Smooth muscle cell (in vitro differentiated cells): ENCODE measurements around the gene TRNAU1AP. TPM values are rescaled to one million over a fixed set of nuclear protein-coding genes. Genes with fewer than 3 reads are reported as not detected.
A peak's percentile ranks its signal among the peaks of the same experiment; 100 is the strongest.

Source experiments
- DNase-seq: peaks from one replicate; lab custom pipeline; 2025; ENCODE audit not compliant: unreplicated experiment; lab: John Stamatoyannopoulos, UW
- H2AFZ ChIP-seq: fragments of 200-600 bp; sonication (generic); 2 replicates; pipeline ENCODE4 v1.6.0; 2016; ENCODE audit warnings: antibody characterized with exemption, low read depth, mild to moderate bottlenecking
- H3F3A ChIP-seq: fragments of 200-600 bp; sonication (generic); 2 replicates; pipeline ENCODE4 v1.6.0; 2017; ENCODE audit warnings: antibody characterized with exemption, low read depth
- H3K27ac ChIP-seq: fragments of 200-600 bp; sonication (generic); 2 replicates; pipeline ENCODE4 v1.5.1; 2016; ENCODE audit warnings: low read depth, mild to moderate bottlenecking
- H3K27me3 ChIP-seq: fragments of 200-600 bp; sonication (generic); 2 replicates; pipeline ENCODE4 v1.6.1; 2016; ENCODE audit warnings: low read depth, mild to moderate bottlenecking
- H3K36me3 ChIP-seq: fragments of 200-600 bp; sonication (generic); 2 replicates; pipeline ENCODE4 v1.5.1; 2016; ENCODE audit warnings: low read depth
- H3K4me1 ChIP-seq: fragments of 200-600 bp; sonication (generic); 2 replicates; pipeline ENCODE4 v1.5.1; 2016; ENCODE audit warnings: low read depth
- H3K4me2 ChIP-seq: fragments of 200-600 bp; sonication (generic); 2 replicates; pipeline ENCODE4 v1.6.0; 2016; ENCODE audit warnings: mild to moderate bottlenecking
- H3K4me3 ChIP-seq: fragments of 200-600 bp; sonication (generic); 2 replicates; pipeline ENCODE4 v1.5.1; 2016; ENCODE audit warnings: mild to moderate bottlenecking
- H3K79me2 ChIP-seq: fragments of 200-600 bp; sonication (generic); 2 replicates; pipeline ENCODE4 v1.6.0; 2016; ENCODE audit warnings: low read depth, mild to moderate bottlenecking
- H3K9ac ChIP-seq: fragments of 200-600 bp; sonication (generic); 2 replicates; pipeline ENCODE4 v1.6.0; 2016; ENCODE audit warnings: low read depth
- H3K9me3 ChIP-seq: fragments of 200-600 bp; sonication (generic); replicated peaks from 2 replicates; pipeline ENCODE4 v1.5.1; 2016; ENCODE audit warnings: low read depth
- H4K20me1 ChIP-seq: fragments of 200-600 bp; sonication (generic); 2 replicates; pipeline ENCODE4 v1.6.0; 2016; ENCODE audit warnings: low read depth
- WGBS: methylation state at CpG from one replicate; pipeline ENCODE4 v1.1.7; 2016; ENCODE audit warnings: low lambda C conversion rate; 5-methylcytosine and 5-hydroxymethylcytosine counted together
- polyA plus RNA-seq: library from polyadenylated mRNA; unstranded; fragments of >200 nt; fragmentation: Nextera tagmentation; extraction: Ambion mirVana; gene quantifications from 2 replicates; pipeline ENCODE4 v1.2.1, GENCODE V29; 2016
- total RNA-seq: library from RNA; depleted of rRNA; stranded (reverse); fragments of >200 nt; gene quantifications from 2 replicates; pipeline ENCODE4 v1.2.3, GENCODE V29; 2014
- TF ChIP-seq, protein P1 (sequence below): fragments of 200-600 bp; sonication (generic); IDR thresholded peaks from 2 replicates; pipeline ENCODE4 v1.5.1; 2017; ENCODE audit warnings: borderline replicate concordance, mild to moderate bottlenecking, antibody characterized with exemption; ENCODE audit not compliant: insufficient read depth, poor library complexity, severe bottlenecking

Gene TRNAU1AP
- total and polyA plus RNA-seq, 2 experiments from 2014 or later = 12.0 to 13.8 TPM

DNA sequence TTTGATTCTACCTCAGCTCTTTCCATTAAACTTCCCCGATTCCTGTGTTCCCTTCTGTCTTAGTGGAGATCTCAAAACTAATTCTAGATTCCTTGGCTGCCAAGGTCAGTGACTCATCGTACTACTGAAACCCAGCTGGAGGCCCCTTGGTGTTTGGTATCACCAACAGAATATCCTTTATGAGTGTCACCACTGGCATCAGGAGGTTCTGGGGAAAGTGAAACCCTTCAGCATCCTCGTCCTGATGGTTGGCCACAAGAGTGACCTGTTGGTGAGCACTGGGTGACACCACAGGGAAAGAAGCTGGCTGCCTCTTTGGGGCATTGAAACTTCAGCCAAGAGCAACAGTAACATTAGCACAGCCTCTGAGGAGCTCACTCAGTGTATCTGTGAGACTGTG lies 48.8 kb downstream of the TRNAU1AP start:
- Histone ChIP-seq H3K79me2 (no peaks in the 10 kb centered on the region), H3K27me3 (no peaks in the 10 kb centered on the region), H3K36me3 (peaks cover 6% of the 10 kb centered on the region), H3K4me1 (no peaks in the 10 kb centered on the region), H3F3A (peaks cover 7% of the 10 kb centered on the region), H3K9ac (peak overlapping the region; percentile 36), H2AFZ (no peak overlapping the region), H3K4me3 (no peak overlapping the region), H3K4me2 (peak overlapping the region; percentile 58), H3K27ac (peak overlapping the region; percentile 70), H4K20me1 (no peaks in the 10 kb centered on the region), H3K9me3 (no peaks in the 10 kb centered on the region)
- TF ChIP-seq, protein P1, sequence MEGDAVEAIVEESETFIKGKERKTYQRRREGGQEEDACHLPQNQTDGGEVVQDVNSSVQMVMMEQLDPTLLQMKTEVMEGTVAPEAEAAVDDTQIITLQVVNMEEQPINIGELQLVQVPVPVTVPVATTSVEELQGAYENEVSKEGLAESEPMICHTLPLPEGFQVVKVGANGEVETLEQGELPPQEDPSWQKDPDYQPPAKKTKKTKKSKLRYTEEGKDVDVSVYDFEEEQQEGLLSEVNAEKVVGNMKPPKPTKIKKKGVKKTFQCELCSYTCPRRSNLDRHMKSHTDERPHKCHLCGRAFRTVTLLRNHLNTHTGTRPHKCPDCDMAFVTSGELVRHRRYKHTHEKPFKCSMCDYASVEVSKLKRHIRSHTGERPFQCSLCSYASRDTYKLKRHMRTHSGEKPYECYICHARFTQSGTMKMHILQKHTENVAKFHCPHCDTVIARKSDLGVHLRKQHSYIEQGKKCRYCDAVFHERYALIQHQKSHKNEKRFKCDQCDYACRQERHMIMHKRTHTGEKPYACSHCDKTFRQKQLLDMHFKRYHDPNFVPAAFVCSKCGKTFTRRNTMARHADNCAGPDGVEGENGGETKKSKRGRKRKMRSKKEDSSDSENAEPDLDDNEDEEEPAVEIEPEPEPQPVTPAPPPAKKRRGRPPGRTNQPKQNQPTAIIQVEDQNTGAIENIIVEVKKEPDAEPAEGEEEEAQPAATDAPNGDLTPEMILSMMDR = no peak
- 3% methylated on average over 3 of the region's 3 CpGs for WGBS
- DNase-seq = no peak

DNA sequence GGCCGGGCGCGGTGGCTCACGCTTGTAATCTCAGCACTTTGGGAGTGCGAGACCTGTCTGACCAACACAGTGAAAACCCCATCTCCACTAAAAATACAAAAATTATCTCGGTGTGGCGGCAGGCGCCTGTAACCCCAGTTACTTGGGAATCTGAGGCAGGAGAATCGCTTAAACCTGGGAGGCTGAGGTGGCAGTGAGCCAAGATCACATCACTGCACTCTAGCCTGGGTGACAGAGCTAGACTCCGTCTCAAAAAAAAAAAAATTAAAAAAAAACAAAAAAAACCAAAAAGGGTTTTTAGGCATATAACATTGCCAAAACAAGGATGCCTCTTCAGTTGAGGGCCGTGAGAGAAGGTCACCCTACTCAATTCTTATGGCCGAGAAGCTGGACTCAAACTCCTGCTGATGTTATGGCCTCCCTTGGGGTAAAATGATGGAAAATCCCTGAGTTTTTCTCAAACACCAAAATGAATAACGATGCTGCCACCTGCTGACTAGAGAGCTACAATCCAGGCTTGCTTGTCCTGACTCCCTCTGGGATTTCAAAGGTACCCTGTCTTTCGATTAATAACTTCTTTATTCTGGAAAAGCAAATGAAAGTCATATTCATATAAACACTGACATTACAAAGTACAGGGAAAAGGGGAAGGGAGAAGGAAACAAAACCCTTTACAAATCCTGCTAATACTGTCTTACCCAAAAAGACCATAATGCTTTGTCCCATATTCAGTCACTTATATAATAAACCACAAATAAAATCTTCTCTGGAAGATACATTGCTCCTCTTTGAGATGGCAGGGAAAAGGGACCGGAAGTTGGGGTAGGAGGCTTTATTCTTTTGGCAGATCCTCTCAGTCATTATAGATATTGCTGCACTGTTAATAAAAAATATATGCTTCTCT lies 49.9 kb downstream of the TRNAU1AP start:
- Histone ChIP-seq H3K9me3 (no peaks in the 10 kb centered on the region), H4K20me1 (no peaks in the 10 kb centered on the region), H3K36me3 (peaks cover 6% of the 10 kb centered on the region), H3F3A (peaks cover 7% of the 10 kb centered on the region), H3K79me2 (no peaks in the 10 kb centered on the region), H3K27me3 (no peaks in the 10 kb centered on the region), H3K9ac (no peak overlapping the region), H3K4me1 (no peaks in the 10 kb centered on the region), H3K4me3 (no peak overlapping the region), H2AFZ (no peak overlapping the region), H3K27ac (peak overlapping the region; percentile 70), H3K4me2 (no peak overlapping the region)
- TF ChIP-seq, protein P1 = peak; percentile 66
- 75% methylated on average over 15 of the region's 15 CpGs for WGBS
- DNase-seq = no peak

DNA sequence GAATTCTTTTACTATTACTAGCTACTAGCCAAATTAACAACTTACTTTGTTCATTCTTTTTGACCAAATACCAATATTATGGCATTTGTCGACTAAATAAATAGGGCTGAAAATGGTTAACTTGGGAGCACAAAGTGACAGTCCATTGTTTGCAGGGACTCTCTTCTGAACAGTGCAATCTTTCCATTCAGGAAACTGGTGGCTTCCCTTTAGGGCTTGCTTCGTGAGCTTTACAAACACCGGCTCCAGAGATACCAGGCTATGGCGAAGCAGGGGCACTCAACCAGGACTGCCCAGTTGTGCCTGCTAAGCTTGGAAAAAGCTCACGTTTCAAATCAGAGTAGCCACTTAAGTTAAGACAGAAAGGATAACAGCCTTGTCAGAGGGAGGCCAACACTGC lies 51.5 kb downstream of the TRNAU1AP start:
- H3K4me2 ChIP-seq = no peak overlapping the region
- peaks cover 7% of the 10 kb centered on the region for H3F3A ChIP-seq
- no peaks in the 10 kb centered on the region for H4K20me1 ChIP-seq
- no peak overlapping the region for H3K4me3 ChIP-seq
- TF ChIP-seq, protein P1 = no peak
- H3K36me3 ChIP-seq = peaks cover 6% of the 10 kb centered on the region
- no peak overlapping the region for H3K9ac ChIP-seq
- 96% methylated on average over 5 of the region's 5 CpGs for WGBS
- no peaks in the 10 kb centered on the region for H3K4me1 ChIP-seq
- no peak overlapping the region for H2AFZ ChIP-seq
- H3K27me3 ChIP-seq = no peaks in the 10 kb centered on the region
- no peaks in the 10 kb centered on the region for H3K9me3 ChIP-seq
- no peak overlapping the region for H3K27ac ChIP-seq
- no peak for DNase-seq
- no peaks in the 10 kb centered on the region for H3K79me2 ChIP-seq
